PC-3 (cell line): ENCODE data around the gene C19orf81.
A peak's percentile ranks its signal among the peaks of the same experiment; 100 is the strongest.

Experiments
- CTCF ChIP-seq: fragments of 300-600 bp; sonication (generic); conservative IDR thresholded peaks from 2 replicates; pipeline ENCODE4 v1.5.1; 2017; ENCODE audit warnings: antibody characterized with exemption, low read depth, mild to moderate bottlenecking, low read length
- EZH2 ChIP-seq: fragments of 300-600 bp; sonication (generic); IDR thresholded peaks from one replicate; pipeline ENCODE4 v1.6.1; 2017; ENCODE audit warnings: antibody characterized with exemption, mild to moderate bottlenecking, low read length; ENCODE audit not compliant: unreplicated experiment
- EZH2phosphoT487 ChIP-seq: fragments of 300-600 bp; sonication (generic); IDR thresholded peaks from 2 replicates; pipeline ENCODE4 v1.6.1; 2018; ENCODE audit warnings: mild to moderate bottlenecking, antibody characterized with exemption, low read length, borderline replicate concordance

GRCh38 chr19:50667759-50668231 lies 18.6 kb downstream of the C19orf81 start:
- peak; percentile 40; the same call in 1 of the 2 replicates for TF ChIP-seq EZH2phosphoT487
- no peak for TF ChIP-seq CTCF
- peak; percentile 87 for TF ChIP-seq EZH2
